ENCODE data around the gene CHTOP.
"Not testable (repeated sequence)": the region's sequence is repeated elsewhere in the genome, so short reads cannot be mapped to it uniquely, and the experiment has no call there.

CHTOP gene

DNA sequence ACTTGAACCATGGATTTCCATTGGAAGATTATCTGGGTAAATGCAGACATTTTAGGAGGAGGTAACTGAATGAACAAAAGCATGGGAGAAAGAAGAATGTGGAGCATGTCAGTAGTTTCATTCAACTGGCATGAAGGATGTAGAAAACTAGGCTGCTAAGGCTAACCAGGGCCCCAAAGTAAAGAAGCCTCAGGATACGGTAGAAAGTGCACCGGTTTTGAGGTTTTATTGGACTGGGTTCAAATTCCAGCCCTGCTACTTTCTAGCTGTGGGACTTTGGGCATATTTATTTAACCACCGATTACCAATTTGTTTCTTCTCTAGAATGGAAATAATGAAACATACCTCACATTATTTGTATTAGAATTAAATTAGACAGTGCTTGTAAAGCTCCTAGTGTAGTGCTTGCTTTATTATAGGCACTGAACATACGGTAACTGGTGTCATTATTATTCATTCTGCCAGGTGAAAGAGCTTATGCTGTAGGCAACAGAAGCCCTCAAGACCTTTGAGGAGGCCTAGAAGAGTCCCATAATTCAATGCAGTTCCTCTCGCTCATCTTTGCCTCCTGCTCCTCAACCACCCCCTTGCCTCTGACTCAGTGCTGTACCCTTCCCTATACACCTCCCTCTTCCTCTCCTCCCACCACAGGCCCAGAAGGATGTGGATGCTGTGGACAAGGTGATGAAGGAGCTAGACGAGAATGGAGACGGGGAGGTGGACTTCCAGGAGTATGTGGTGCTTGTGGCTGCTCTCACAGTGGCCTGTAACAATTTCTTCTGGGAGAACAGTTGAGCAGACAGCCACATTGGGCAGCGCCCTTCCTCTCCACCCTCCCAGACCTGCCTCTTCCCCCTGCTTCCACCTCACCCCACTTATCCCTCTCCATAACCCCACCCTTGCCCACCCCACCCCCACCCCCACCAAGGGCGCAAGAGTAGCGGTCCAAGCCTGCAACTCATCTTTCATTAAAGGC lies 2.5 kb upstream of the CHTOP start:
- no peak for DNase-seq (ENCODE audit: low read depth, low spot score)

DNA sequence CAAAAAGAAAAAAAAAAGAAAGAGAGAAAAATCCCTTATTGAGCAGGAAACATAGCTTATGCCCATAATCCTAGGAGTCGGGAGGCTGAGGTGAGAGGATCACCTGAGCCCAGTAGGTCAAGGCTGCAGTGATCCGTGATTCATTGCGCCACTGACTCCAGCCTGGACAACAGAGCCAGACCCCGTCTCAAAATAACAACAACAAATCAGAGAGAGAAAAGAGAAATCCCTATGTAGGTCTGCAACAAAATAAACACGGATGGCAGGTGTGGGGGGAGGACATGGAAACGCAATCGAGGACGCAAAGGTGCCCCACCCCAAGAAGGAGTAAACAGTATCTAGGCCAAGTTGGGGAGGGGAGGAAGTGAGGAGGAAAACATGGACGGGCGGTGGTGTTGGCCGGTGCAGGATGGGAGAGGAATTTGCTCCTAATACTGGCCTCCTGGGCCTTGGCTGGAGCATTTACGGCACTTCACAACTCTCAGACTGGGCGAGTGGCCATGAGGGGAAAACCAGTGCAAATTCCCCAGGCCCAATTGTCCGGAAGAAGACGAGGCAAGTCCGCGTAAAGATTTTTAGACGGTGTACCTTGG lies 609 bp upstream of the CHTOP start:
- DNase-seq (ENCODE audit: low read depth, low spot score), result no peak

DNA sequence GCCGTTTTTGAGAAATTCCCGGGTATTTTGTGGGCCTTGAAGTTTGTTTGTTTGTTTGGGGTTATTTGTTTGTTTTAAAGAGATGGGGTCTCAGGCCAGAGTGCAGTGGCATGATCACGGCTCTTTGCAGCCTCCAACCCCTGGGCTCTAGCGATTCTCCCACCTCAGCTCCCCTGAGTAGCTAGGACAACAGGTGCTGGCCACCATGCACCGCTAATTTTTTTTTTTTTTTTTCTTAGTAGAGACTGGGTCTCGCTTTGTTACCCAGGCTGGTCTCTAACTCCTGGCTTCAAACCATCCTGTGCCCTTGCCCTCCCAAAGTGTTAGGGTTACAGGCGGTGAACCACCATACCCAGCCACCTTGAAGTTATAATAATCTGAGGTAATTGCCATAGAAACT lies 2.0 kb downstream of the CHTOP start:
- no peak for DNase-seq (ENCODE audit: low read depth, low spot score)

DNA sequence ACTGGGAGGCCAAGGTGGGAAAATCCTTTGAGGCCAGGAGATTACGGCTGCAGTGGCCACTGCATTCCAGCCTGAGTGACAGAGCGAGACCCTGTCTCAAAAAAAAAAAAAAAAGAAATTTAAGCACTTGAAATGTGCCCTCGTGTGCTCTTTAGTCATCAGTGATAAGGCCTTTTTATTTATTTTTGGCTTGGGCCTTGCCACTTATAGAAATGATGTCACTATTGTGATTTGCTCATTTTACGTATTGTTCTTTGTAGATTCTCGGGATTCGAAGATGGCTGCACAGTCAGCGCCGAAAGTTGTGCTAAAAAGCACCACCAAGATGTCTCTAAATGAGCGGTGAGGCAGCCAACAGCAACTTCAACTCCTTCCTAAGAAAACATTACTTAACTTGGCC lies 2.4 kb downstream of the CHTOP start:
- no peak for DNase-seq (ENCODE audit: low read depth, low spot score)

DNA sequence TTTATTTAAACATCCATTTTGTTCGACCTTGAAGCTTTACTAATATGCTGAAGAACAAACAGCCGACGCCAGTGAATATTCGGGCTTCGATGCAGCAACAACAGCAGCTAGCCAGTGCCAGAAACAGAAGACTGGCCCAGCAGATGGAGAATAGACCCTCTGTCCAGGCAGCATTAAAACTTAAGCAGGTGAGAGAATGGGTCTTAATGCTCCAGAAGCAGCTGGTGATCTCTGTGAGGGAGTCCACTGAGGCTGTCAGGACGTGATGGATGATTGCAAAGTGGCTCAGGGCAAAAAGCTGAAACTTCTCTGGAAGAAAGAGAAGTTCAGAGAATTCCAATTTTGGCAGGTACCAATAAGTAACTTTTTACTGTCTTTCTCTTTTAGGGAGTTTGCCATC lies 4.4 kb downstream of the CHTOP start:
- no peak for DNase-seq (ENCODE audit: low read depth, low spot score)

DNA sequence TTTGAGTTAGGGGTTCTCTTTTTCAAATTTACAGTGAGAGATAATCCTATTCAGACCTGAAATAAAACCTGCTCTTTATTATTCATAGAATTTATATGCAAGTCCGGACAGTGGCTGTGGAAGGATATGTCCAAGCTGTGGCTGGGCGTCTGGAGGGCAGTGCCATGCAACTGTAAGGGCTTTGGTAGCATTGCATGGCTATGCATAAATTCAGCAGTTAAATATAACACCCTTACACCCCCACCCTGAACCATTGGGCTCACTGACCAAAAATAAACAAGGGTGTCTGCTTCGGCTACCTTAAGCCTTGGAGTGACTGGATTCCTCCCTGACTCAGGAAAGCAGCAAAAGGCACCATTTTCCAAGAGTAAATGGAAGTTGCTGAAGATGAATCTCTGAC lies 5.4 kb downstream of the CHTOP start:
- no peak for DNase-seq (ENCODE audit: low read depth, low spot score)

DNA sequence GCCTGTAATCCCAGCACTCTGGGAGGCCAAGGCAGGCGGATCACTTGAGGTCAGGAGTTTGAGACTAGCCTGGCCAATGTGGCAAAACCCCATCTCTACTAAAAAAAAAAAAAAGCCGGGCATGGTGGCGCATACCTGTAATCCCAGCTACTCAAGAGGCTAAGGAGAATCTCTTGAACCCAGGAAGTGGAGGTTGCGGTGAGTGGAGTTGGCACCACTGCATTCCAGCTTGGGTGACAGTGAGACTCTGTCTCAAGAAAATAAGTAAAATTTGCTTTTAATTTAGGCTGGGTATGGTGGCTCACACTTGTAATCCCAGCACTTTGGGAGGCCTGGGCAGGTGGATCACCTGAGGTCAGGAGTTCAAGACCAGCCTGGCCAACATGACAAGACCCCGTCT lies 6.3 kb downstream of the CHTOP start:
- not testable (repeated sequence) for DNase-seq (ENCODE audit: low read depth, low spot score)

DNA sequence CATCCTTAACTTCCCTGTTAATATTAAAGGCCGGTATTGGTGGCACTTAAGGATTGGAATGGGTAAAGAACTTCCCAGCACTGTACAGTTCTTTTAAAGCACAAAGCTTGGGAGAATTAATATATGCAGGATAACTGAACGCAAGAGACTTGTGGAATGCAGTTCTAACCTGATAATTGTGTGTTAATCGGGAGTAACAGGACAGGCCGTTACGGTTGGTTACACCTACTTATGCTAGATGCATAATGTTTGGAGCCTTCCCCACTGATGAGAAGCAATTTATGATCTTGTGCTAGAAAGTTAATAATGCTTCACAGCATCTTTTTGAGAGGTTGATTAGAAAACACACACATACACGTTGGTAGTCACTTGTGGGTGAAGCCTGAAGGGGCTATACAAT lies 7.0 kb downstream of the CHTOP start:
- DNase-seq (ENCODE audit: low read depth, low spot score), result no peak

DNA sequence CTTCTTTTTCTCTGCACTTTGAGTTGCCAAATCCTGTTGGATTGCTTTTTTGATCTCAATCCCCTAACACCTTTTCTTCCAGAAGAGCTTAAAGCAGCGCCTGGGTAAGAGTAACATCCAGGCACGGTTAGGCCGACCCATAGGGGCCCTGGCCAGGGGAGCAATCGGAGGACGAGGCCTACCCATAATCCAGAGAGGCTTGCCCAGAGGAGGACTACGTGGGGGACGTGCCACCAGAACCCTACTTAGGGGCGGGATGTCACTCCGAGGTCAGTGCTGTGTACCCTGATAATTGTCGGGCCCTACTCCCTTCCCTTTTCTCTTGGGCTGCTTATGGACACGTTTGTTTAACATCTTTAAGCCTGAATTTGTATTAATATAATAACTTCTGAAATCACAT lies 8.3 kb downstream of the CHTOP start:
- no peak for DNase-seq (ENCODE audit: low read depth, low spot score)

DNA sequence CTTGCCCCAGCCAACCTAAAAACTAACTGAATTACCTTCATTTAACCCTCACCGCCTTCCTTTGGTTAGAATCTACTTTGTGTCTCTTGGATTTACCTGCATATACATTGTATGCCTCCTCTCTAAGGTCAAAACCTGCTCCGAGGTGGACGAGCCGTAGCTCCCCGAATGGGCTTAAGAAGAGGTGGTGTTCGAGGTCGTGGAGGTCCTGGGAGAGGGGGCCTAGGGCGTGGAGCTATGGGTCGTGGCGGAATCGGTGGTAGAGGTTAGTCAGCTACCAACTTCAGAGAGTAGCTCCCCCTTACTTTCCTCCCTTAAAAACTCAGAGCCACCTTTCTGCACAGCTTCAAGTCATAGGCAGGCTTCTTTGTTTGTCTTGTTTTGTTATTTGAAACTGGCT lies 9.2 kb downstream of the CHTOP start:
- DNase-seq (ENCODE audit: low read depth, low spot score), result no peak

DNA sequence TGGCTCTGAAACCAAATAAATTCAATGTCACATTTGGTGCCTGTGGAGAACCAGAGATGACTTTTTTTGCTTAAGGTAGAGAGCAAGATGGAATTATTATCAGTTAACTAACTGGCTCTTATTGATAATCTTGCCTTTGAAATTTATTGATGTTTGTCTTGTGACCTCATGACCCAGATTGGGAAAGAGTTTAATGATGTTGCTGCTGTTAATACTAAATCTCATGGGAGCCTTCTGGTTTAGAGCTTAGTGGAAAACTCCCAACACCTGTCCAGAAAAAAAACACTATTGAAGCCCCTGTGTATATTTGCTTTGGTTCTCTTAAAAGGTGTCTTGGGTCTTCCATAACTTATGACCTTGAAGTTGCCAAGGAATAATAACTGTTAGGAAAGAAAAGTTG lies 9.9 kb downstream of the CHTOP start:
- DNase-seq (ENCODE audit: low read depth, low spot score), result no peak

DNA sequence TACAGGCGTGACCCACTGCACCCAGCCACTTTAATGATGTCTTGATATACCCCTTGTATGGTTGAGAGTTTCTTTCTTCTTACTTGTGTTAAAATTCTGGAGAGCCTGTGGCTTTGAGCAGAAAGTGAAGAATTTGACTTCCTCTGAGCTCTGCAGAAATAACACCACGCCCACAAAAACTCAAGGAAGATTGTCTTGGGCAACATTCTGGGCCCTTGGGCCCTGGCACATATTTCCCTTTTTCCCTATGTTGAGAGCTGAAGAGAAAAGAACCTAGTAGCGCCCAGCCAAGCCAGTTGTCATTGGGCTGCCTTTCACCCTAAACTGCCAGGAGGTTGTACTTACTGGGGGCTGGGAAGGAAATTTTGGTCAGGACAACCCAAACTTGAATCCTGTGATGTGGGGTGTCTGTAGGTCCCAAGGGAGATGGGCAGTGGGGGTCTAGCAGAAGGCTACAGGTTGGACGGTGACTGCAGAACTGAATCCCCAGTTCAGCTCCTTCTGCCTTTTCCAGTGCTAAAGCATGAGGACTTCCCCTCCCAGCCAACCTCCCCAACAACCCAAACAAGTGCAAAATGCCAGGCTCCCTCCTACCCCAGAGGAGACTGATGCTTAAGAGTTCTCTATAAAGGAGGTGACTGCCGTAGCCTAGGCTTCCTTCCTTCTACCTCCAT lies 12.9 kb downstream of the CHTOP start:
- no peak for DNase-seq (ENCODE audit: low read depth, low spot score)

DNA sequence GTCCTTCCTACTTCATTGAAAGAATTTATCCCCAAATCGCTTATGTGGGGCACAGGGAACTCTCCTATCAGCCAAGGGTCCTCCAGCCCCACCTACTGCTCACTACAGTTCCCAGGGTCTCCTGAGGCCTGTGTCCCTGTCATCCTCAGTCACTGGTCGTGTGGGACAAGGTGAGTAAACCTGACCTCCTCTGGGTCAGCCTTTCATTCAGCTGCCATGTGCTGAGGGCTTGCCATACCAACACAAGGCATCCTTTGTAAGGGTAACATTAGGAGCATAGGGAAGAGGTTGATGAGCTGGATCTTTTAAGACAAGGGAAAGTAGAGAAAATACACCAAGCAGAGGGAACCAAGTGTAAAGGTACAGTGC lies 13.5 kb downstream of the CHTOP start:
- DNase-seq (ENCODE audit: low read depth, low spot score), result no peak

DNA sequence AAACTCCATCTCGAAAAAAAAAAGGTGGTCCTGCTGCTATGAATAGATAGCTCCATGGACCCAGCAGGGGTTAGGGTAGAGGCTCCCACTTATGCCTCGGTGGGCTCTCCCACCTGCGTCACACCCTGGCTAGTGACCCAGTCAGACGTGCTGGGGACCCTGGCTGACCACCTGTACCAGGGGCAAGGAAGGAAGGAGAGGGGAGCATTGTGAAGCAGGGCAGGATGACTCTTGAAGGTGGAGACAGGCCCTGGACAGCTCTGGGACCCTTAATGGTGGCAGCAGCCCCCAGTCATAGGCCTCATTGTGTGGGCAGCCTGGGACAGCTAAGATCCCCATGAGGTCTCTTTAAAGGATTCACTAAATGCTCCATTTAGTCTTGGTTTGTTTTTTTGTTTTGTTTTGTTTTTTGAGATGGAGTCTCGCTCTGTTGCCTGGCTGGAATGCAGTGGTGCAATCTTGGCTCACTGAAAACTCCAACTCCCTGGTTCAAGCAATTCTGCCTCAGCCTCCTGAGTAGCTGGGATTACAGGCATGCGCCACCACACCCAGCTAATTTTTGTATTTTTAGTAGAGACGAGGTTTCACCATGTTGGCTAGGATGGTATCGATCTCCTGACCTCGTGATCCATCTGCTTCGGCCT lies 14.3 kb downstream of the CHTOP start:
- DNase-seq (ENCODE audit: low read depth, low spot score), result no peak

DNA sequence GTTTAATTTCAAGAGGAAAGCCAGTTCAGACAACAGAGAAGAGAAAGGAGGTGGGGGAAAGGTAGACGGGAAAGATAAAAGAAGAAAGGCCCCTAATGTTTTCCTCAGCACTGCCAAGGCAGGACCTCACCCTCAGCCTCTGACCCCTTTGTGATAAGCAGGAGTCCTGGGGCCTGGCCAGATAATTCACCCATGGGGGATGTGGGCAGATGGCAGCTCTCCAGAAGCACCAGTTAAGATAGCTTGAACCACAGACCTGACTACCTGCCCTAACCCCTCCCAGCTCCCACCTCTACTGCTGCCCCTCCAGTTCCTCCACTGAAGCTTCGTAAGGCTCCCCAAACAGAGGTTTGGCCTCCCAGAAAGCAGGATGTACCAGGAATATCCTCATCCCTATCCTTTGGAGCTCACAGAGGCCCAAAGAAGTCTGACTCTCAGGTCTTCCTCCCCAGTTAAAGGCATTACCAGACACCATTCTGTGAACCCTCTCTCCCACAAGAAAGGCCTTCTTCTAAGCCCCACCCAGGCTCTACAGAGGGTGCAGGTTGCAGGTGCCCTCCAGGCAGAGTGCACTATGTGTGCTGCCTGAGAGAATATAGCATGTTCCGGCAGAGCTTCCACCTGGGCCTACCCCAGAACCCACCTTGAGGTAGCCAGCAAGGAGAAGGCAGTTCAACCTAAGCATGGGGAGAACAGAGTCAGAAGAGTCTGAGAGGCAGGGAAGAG lies 15.4 kb downstream of the CHTOP start:
- DNase-seq (ENCODE audit: low read depth, low spot score), result no peak

DNA sequence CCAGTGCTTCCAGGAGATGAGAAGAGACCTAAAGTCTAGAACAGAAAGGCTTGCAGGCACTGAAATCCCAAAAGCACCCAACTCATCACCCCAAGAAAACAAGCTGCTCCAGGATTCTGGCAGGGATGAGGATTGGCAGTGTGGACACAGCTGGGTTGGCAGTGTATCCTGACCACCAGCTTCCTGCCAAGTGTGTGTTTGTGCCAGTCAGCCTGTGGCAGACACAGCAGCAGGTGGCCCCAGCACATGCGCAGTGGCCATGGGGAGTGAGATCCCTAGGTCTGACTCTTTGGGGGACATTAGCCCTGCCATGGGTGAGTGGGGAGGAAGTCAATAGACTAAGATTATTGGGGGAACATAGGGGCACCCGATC lies 16.0 kb downstream of the CHTOP start:
- no peak for DNase-seq (ENCODE audit: low read depth, low spot score)

DNA sequence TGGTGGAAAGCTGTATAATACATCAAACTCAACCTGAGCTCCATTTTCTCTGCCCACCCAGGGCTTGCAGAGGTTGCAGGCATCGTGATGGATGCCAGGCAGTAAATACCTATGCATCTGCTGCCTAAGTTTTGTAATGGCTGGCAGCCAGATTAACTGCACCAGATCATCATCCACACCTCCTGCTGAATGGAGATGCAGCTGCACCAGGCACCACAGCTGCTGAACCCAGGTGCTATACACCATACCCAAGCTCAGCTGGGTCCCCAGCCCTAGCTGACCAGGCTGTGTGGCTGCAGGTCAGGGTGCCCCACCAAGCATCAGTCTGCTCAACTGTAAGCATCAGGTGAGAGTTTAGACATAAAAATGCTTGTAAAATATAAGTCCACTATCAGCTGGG lies 17.9 kb downstream of the CHTOP start:
- no peak for DNase-seq (ENCODE audit: low read depth, low spot score)

DNA sequence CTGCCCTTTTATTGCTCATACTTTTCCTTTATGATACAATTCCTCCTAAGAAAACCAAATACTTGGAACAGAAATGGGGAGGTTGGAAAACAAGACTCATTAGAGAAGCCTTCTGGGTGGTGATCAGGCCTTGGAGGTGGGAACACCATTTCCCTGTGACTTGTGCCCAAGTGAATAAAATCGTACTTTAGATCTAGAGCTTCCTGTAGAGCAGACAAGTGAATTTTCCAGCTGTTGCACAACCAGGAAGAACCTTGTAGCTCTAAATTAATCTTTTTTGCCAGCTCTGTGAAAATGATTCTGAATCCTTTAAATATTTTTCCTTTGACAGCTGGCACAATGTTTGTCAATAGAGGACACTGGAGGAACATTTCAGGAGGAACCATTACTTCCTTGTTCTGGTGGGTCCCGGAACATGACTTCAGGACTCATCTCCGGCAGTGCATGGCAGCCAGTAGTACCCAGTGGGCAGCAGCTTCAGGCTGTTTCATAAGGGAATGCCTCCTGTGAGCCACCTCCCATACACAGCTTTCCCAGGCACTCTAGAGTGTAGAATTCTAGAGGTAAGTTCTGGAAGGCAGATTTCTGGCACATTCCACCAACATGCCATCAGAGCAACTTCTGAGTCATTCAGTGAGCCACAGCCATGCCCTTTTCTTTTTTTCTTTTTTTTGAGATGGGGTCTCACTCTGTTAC lies 19.1 kb downstream of the CHTOP start:
- no peak for DNase-seq (ENCODE audit: low read depth, low spot score)

DNA sequence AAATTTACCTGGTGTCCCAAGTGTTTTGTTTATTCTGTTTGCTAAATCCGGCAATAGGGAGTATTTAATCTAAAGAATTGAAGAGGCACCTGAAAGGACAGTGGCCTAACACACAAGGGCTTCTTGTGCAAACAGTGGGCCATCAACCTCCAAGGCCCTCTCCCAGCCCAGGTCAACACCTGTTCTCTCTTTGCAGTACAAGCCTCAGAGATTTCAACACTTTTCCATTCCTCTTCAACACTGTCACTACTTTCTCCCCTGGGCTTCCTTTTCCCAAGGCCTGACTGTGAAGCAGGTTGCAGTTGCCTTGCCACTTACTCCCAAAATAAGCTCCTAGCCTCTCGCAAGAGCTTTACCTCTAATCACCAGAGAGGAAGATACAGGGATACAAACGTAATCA lies 21.5 kb downstream of the CHTOP start:
- DNase-seq (ENCODE audit: low read depth, low spot score), result no peak

DNA sequence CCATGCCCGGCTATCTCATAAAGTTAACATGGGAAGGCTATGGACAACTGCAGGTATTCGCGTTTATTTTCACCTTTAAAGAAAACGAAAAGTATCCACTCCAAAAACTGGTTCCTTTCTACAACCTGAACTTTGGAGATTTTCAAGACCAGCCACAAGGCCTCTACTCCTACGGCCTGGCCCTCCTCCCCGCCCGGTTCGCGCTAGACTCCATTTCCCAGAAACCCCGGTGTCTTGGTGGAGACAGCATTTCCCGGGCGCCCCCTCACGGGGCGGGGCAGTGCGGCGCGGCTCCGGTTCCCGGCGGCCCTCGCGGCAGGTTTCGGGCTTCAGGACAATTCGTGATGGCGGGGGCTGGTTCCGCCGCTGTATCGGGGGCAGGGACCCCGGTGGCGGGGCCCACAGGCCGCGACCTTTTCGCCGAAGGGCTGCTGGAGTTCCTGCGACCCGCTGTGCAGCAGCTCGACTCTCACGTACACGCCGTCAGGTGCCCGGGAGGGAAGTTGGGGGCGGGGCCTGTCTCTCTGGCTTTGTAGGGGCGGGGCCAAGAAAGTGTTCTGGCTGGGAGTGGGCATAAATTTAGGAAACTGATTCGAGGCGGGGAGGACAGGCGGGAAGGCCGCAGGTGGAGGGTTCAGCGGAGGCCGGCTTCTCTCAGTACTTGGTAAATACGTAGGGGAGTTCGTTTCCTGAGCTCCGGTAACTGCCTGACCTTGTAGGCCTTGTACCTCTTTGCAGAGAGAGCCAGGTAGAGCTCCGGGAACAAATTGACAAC lies 24.7 kb downstream of the CHTOP start, which contains the start of gene SNAPIN:
TSS of gene SNAPIN (plus strand) at position 304 of the 775 bp plus-strand sequence. CDS start at position 345, 41 bp downstream.
- DNase-seq (ENCODE audit: low read depth, low spot score), result peak; percentile 93
